ENCODE data around the gene BCL11A. TPM values are rescaled to one million over a fixed set of nuclear protein-coding genes. Genes with fewer than 3 reads are reported as not detected.

BCL11A gene
- total RNA-seq, 4 donors from 2014 or later, result 0.16 to 2.0 (median 0.41) TPM

- no peak for TF ChIP-seq CTCF (IDR thresholded peaks at IDR 0.05; ENCODE audit: low read depth)
Measured at GRCh38 chr2:60504049-60504448, 49.4 kb downstream of the BCL11A start.

GRCh38 chr2:60502144-60502543 is 51.3 kb downstream of the BCL11A start:
- TF ChIP-seq CTCF (IDR thresholded peaks at IDR 0.05; ENCODE audit: low read depth), result no peak

- no peak for TF ChIP-seq CTCF (IDR thresholded peaks at IDR 0.05; ENCODE audit: low read depth)
Measured at GRCh38 chr2:60500861-60501260, 52.6 kb downstream of the BCL11A start.

GRCh38 chr2:60499651-60500265 is 53.7 kb downstream of the BCL11A start:
- TF ChIP-seq CTCF (IDR thresholded peaks at IDR 0.05; ENCODE audit: low read depth), result no peak

- TF ChIP-seq CTCF (IDR thresholded peaks at IDR 0.05; ENCODE audit: low read depth), result no peak
Measured at GRCh38 chr2:60498816-60499429, 54.5 kb downstream of the BCL11A start.

- no peak for TF ChIP-seq CTCF (IDR thresholded peaks at IDR 0.05; ENCODE audit: low read depth)
Measured at GRCh38 chr2:60498127-60498815, 55.2 kb downstream of the BCL11A start.

GRCh38 chr2:60497500-60497899 is 56.0 kb downstream of the BCL11A start:
- no peak for TF ChIP-seq CTCF (IDR thresholded peaks at IDR 0.05; ENCODE audit: low read depth)
